Left ventricle myocardium inferior (tissue), 1 donor: ENCODE measurements around the gene KCNH8. TPM values are rescaled to one million over a fixed set of nuclear protein-coding genes. Genes with fewer than 3 reads are reported as not detected.
A peak's percentile ranks its signal among the peaks of the same experiment; 100 is the strongest.
"Not testable (repeated sequence)": the region's sequence is repeated elsewhere in the genome, so short reads cannot be mapped to it uniquely, and the experiment has no call there.

ENCODE experiments used
- DNase-seq: peaks from one replicate; pipeline ENCODE4 v3.0.0-alpha.2; 2020
- H3K27ac ChIP-seq: fragments of 200-600 bp; replicated peaks from 2 replicates; pipeline ENCODE4 v1.8.0; 2021
- H3K27me3 ChIP-seq: fragments of 200-600 bp; 2 replicates; pipeline ENCODE4 v1.8.0; 2021; ENCODE audit warnings: low read depth
- H3K36me3 ChIP-seq: fragments of 200-600 bp; 2 replicates; pipeline ENCODE4 v1.8.0; 2021
- H3K4me1 ChIP-seq: fragments of 200-600 bp; 2 replicates; pipeline ENCODE4 v1.8.0; 2021
- H3K4me3 ChIP-seq: fragments of 200-600 bp; 2 replicates; pipeline ENCODE4 v1.8.0; 2021; ENCODE audit warnings: mild to moderate bottlenecking, moderate library complexity
- H3K9me3 ChIP-seq: fragments of 200-600 bp; replicated peaks from 2 replicates; pipeline ENCODE4 v1.8.0; 2021
- intact Hi-C: fragments of 100-400 bp; cut with micrococcal nuclease; formaldehyde crosslinking; loops from one replicate; pipeline ENCODE4 v1.11.0; 2022
- long read RNA-seq: library from polyadenylated mRNA; unstranded; transcript quantifications from one replicate; pipeline ENCODE4 v2.0.0, GENCODE V29; 2021
- total RNA-seq: library from RNA; stranded (reverse); fragmentation: NEBNext Ultra II Directional; extraction: Animal tissue kit (Norgen Biotek cat#: 25700); gene quantifications from one replicate; pipeline ENCODE4 v1.2.1, GENCODE V29; 2021
- TF ChIP-seq, protein P1 (sequence below): fragments of 200-600 bp; IDR thresholded peaks from 2 replicates; pipeline ENCODE4 v1.8.0; 2021; ENCODE audit warnings: antibody characterized with exemption, mild to moderate bottlenecking, borderline replicate concordance
- donor health status: DM: no; HTN: yes; CAD: no; lungs with severe emphysema.

Gene KCNH8
- total RNA-seq, result 0.05 TPM
- long read RNA-seq, result 0 reads

DNA sequence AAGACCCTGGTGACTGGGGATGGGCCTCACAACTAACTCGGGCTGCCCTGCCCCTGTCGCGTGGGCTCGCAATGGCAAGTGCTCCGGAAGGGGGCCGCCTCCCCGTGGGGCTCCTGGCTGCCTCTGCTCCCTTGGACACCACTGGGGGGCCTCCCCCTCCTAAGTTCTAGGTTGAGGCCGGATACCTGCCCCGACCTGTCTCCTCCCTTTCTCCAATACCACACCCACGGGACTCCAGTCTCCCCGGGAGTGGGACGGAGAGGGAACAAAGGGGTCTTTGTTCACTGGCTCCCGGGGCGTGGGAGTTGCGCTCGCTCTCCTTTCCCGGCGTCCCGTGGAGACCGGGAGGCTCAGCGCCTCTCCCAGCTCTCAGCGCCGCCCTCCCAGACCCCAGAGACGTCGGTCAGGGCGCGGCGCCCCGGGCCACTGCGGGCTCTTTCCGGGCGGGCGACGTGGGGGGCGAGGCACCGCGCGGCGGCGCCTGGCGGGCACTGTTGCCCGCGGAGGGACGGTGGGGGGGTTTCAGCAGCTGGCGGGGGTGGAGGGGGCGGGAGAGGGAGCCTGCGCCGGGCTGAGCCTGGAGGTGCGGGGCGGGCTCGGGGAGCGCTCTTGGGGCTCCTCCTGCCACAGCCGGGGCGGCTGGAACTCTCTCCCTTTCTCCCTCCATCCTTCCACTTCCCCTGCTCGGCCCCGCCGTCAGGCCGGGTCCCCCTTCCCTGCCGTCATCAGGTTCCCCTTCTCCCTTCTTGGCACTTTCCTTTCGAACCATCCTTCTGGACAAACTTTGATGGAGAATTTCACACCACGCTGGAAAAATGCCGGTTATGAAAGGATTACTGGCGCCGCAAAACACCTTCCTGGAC is at the start of gene KCNH8:
Gene KCNH8, plus strand, starts transcription at position 606 of the 863 bp plus-strand sequence. Its CDS starts 210 bp downstream, at position 816.
- no peak for DNase-seq
- Histone ChIP-seq H3K27me3 (peaks cover 72% of the 10 kb centered on the region), H3K27ac (no peak within 1 kb of the TSS), H3K9me3 (peaks cover 15% of the 10 kb centered on the region), H3K4me1 (peaks cover 25% of the 10 kb centered on the region), H3K4me3 (peak within 1 kb of the TSS; percentile 75), H3K36me3 (no peaks in the 10 kb centered on the region)
- TF ChIP-seq, protein P1, sequence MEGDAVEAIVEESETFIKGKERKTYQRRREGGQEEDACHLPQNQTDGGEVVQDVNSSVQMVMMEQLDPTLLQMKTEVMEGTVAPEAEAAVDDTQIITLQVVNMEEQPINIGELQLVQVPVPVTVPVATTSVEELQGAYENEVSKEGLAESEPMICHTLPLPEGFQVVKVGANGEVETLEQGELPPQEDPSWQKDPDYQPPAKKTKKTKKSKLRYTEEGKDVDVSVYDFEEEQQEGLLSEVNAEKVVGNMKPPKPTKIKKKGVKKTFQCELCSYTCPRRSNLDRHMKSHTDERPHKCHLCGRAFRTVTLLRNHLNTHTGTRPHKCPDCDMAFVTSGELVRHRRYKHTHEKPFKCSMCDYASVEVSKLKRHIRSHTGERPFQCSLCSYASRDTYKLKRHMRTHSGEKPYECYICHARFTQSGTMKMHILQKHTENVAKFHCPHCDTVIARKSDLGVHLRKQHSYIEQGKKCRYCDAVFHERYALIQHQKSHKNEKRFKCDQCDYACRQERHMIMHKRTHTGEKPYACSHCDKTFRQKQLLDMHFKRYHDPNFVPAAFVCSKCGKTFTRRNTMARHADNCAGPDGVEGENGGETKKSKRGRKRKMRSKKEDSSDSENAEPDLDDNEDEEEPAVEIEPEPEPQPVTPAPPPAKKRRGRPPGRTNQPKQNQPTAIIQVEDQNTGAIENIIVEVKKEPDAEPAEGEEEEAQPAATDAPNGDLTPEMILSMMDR, result no peak
- intact Hi-C loops, result no loop called here

DNA sequence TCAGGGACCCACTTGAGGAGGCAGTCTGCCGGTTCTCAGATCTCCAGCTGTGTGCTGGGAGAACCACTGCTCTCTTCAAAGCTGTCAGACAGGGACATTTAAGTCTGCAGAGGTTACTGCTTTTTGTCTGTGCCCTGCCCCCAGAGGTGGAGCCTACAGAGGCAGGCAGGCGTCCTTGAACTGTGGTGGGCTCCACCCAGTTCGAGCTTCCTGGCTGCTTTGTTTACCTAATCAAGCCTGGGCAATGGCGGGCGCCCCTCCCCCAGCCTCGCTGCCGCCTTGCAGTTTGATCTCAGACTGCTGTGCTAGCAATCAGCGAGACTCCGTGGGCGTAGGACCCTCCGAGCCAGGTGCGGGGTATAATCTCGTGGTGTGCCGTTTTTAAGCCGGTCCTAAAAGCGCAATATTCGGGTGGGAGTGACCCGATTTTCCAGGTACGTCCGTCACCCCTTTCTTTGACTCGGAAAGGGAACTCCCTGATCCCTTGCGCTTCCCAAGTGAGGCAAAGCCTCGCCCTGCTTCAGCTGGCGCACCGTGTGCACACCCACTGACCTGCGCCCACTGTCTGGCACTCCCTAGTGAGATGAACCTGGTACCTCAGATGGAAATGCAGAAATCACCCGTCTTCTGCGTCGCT is 45.5 kb upstream of the KCNH8 start:
- intact Hi-C loops, H3K36me3 ChIP-seq, H3K27ac ChIP-seq, H3K27me3 ChIP-seq, H3K4me1 ChIP-seq, DNase-seq, H3K9me3 ChIP-seq: not testable (repeated sequence)
- H3K4me3 ChIP-seq, result peak overlapping the region; percentile 36

DNA sequence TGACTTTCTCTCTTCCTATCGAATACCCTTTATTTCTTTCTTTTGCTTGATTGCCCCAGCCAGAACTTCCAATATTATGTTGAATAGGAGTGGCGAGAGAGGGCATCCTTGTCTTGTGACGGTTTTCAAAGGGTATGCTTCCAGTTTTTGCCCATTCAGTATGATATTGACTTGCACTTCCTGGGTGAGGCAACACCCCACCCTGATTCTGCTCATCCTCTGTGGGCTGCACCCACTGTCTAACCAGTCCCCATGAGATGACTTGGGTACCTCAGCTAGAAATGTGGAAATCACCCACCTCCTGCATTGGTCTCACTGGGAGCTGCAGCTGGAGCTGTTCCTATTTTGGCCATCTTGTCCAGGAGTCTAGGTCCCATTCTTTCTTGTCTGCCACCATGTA is 44.8 kb upstream of the KCNH8 start:
- no peak for DNase-seq
- Histone ChIP-seq H3K27ac (no peak overlapping the region), H3K36me3 (no peaks in the 10 kb centered on the region), H3K27me3 (peaks cover 8% of the 10 kb centered on the region), H3K9me3 (no peaks in the 10 kb centered on the region), H3K4me3 (no peak overlapping the region), H3K4me1 (no peaks in the 10 kb centered on the region)
- intact Hi-C loops, result no loop called here
- TF ChIP-seq, protein P1, result no peak

DNA sequence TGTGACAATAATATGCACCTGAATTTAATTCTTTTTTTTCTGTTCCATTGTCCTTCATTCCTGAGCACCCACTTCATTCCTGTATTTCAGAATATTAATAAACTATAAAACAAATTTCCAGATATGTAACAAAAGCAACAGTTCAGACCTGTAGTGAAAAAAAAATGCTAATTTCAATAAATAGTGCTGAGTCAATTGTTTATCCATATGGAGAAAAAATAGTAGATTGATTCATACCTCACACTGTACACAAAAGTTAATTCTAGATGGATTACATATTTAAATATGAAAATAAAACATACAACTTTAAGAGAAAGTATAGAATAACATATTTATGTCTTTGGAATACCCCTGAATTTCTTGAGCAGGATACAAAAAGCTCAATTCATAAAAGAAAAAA is 43.9 kb upstream of the KCNH8 start:
- no peak overlapping the region for H3K4me3 ChIP-seq
- H3K27ac ChIP-seq, result no peak overlapping the region
- H3K4me1 ChIP-seq, result no peaks in the 10 kb centered on the region
- TF ChIP-seq, protein P1, result no peak
- H3K27me3 ChIP-seq, result peaks cover 8% of the 10 kb centered on the region
- intact Hi-C loops, result no loop called here
- no peaks in the 10 kb centered on the region for H3K36me3 ChIP-seq
- no peaks in the 10 kb centered on the region for H3K9me3 ChIP-seq
- no peak for DNase-seq

GRCh38 chr3:19105826-19106225 is 42.5 kb upstream of the KCNH8 start:
- TF ChIP-seq, protein P1, result no peak
- intact Hi-C loops, result no loop called here
- Histone ChIP-seq H3K9me3 (no peaks in the 10 kb centered on the region), H3K27me3 (peaks cover 8% of the 10 kb centered on the region), H3K4me1 (no peaks in the 10 kb centered on the region), H3K36me3 (no peaks in the 10 kb centered on the region), H3K27ac (no peak overlapping the region), H3K4me3 (no peak overlapping the region)
- DNase-seq, result no peak

GRCh38 chr3:19106307-19106706 is 42.0 kb upstream of the KCNH8 start:
- Histone ChIP-seq H3K4me1 (no peaks in the 10 kb centered on the region), H3K4me3 (no peak overlapping the region), H3K27ac (no peak overlapping the region), H3K9me3 (no peaks in the 10 kb centered on the region), H3K27me3 (peaks cover 8% of the 10 kb centered on the region), H3K36me3 (no peaks in the 10 kb centered on the region)
- TF ChIP-seq, protein P1, result no peak
- no peak for DNase-seq
- intact Hi-C loops, result no loop called here
